ENCODE results near the gene PPARG.

PPARG gene

GRCh38 chr3:12415014-12415680 lies 126.3 kb downstream of the PPARG start:
- DNase-seq (ENCODE audit: low read depth), result no peak

GRCh38 chr3:12416731-12417130 lies 127.9 kb downstream of the PPARG start:
- no peak for DNase-seq (ENCODE audit: low read depth)

GRCh38 chr3:12420393-12420792 lies 131.5 kb downstream of the PPARG start:
- DNase-seq (ENCODE audit: low read depth), result no peak

- DNase-seq (ENCODE audit: low read depth), result no peak
These were observed 132.3 kb downstream of the PPARG start for GRCh38 chr3:12421132-12421531.

- DNase-seq (ENCODE audit: low read depth), result no peak
These were observed 134.3 kb downstream of the PPARG start for GRCh38 chr3:12423131-12423530.

- DNase-seq (ENCODE audit: low read depth), result no peak
These were observed 135.2 kb downstream of the PPARG start for GRCh38 chr3:12423918-12424630.

GRCh38 chr3:12424635-12425319 lies 135.9 kb downstream of the PPARG start:
- DNase-seq (ENCODE audit: low read depth), result no peak

GRCh38 chr3:12425850-12426579 lies 137.1 kb downstream of the PPARG start:
- DNase-seq (ENCODE audit: low read depth), result no peak

GRCh38 chr3:12427551-12427950 lies 138.7 kb downstream of the PPARG start:
- no peak for DNase-seq (ENCODE audit: low read depth)

GRCh38 chr3:12428126-12428525 lies 139.3 kb downstream of the PPARG start:
- no peak for DNase-seq (ENCODE audit: low read depth)

GRCh38 chr3:12430086-12430485 lies 141.2 kb downstream of the PPARG start:
- no peak for DNase-seq (ENCODE audit: low read depth)

- DNase-seq (ENCODE audit: low read depth), result no peak
These were observed 145.0 kb downstream of the PPARG start for GRCh38 chr3:12433823-12434222.

GRCh38 chr3:12436514-12437220 lies 147.8 kb downstream of the PPARG start:
- no peak for DNase-seq (ENCODE audit: low read depth)

GRCh38 chr3:12437221-12437605 lies 148.3 kb downstream of the PPARG start:
- DNase-seq (ENCODE audit: low read depth), result no peak

- DNase-seq (ENCODE audit: low read depth), result no peak
These were observed 149.0 kb downstream of the PPARG start for GRCh38 chr3:12437861-12438260.

- no peak for DNase-seq (ENCODE audit: low read depth)
These were observed 149.4 kb downstream of the PPARG start for GRCh38 chr3:12438318-12438717.

GRCh38 chr3:12439161-12439940 lies 150.5 kb downstream of the PPARG start:
- no peak for DNase-seq (ENCODE audit: low read depth)

- DNase-seq (ENCODE audit: low read depth), result no peak
These were observed 152.3 kb downstream of the PPARG start for GRCh38 chr3:12440927-12441714.

- DNase-seq (ENCODE audit: low read depth), result no peak
These were observed 154.0 kb downstream of the PPARG start for GRCh38 chr3:12442654-12443501.
